Testis (tissue), 3 donors: ENCODE data around the gene KCNE1. TPM values are rescaled to one million over a fixed set of nuclear protein-coding genes. Genes with fewer than 3 reads are reported as not detected.
A peak's percentile ranks its signal among the peaks of the same experiment; 100 is the strongest.

ENCODE experiments used
- DNase-seq: peaks from one replicate; pipeline ENCODE4 v3.0.0-alpha.2; 2019
- H3K27ac ChIP-seq, 2 donors: fragments of 200-600 bp; sonication (generic); one replicate each; pipeline ENCODE4 v1.5.1; 2019
- H3K27me3 ChIP-seq: fragments of 200-600 bp; sonication (generic); one replicate; pipeline ENCODE4 v1.5.1; 2019
- H3K36me3 ChIP-seq: fragments of 200-600 bp; sonication (generic); one replicate; pipeline ENCODE4 v1.5.1; 2017; ENCODE audit warnings: low read depth; ENCODE audit errors: missing control alignments
- H3K4me1 ChIP-seq: fragments of 200-600 bp; sonication (generic); one replicate; pipeline ENCODE4 v1.5.1; 2019
- H3K4me3 ChIP-seq, 2 donors: fragments of 200-600 bp; sonication (generic); one replicate each; pipeline ENCODE4 v1.5.1; 2017 to 2019
- H3K9me3 ChIP-seq: fragments of 200-600 bp; sonication (generic); one replicate; pipeline ENCODE4 v1.5.1; 2017
- CTCF ChIP-seq, 3 experiments: fragments of 450-650 bp in 2 of 3; fragments of 200-600 bp in 1 of 3; sonication (generic) in 1 of 3; IDR thresholded peaks; one replicate each; pipeline ENCODE4 v1.5.1; 2016 to 2019; ENCODE audit warnings: antibody characterized with exemption in 3 of 3, mild to moderate bottlenecking in 2 of 3, moderate library complexity in 1 of 3
- POLR2A ChIP-seq: fragments of 450-650 bp; IDR thresholded peaks from one replicate; pipeline ENCODE4 v1.6.1; 2017; ENCODE audit warnings: antibody characterized with exemption, mild to moderate bottlenecking, moderate library complexity
- WGBS, 2 donors: methylation state at CpG; one replicate each; pipeline ENCODE4 v1.1.5; 2018; 5-methylcytosine and 5-hydroxymethylcytosine counted together
- intact Hi-C: fragments of 100-400 bp; cut with DNase I; formaldehyde crosslinking; loops from one replicate; pipeline ENCODE4 v1.15.1; 2023; ENCODE audit warnings: low total_unique reads
- polyA plus RNA-seq: library from polyadenylated mRNA; stranded (reverse); fragments of 350-450 nt; fragmentation: Illumina TruSeq; extraction: RNeasy Lipid Tissue Mini Kit (QIAGEN cat#74804); gene quantifications from one replicate; pipeline ENCODE4 v1.2.3, GENCODE V29; 2014; ENCODE audit warnings: low read depth, low replicate concordance; ENCODE audit not compliant: insufficient read depth
- total RNA-seq, 2 donors: library from RNA; depleted of rRNA; stranded (reverse); fragments of >200 nt; gene quantifications; one replicate each; pipeline ENCODE4 v1.2.3, GENCODE V29; 2016

The KCNE1 gene
- total and polyA plus RNA-seq, 3 donors from 2014 or later = 7.3 to 16.7 (median 12.4) TPM

DNA sequence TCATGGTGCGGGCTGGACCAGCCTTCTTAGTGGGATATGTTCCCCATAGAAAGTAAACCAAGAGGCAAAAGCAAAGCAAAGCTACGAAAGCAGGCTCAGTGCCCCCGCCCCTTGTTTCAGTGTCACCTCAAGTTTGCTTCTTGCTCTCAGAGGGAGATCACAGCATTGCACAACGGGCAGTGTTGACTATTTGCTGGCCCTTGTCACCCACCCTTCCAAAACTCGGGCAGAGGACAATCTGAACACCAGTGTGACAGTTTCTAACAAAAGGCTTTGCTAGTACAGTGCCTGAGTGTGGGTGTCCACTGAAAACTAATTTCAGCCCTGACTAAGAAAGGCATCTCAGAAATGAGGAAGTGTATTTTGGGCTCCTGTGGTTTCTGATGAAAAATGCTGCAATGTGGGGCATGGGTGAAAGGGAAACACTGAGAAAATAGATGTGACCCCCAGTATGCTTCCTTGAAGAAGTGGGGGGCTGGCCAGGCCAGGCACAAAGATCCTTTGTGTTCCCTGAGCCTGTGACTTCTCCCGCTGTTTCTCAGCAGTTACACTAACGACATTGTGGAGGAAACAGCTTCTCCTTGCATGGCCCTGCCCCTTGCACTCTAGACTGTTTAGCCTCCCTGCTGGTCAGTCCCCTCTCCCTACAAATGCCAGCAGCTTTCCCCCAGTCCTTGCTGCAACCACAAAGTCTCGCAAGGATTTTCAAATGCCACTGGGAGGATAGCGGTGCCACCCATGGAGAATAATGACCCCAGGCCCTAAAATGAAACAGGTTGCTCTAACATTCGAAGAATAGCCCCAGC, 33.3 kb upstream of the KCNE1 start:
- intact Hi-C loops = no loop called here
- TF ChIP-seq POLR2A = no peak
- TF ChIP-seq CTCF (IDR thresholded peaks at IDR 0.05) = no peak
- WGBS, 2 donors = 70 to 73% methylated on average over 10 of the region's 10 CpGs
- no peaks in the 10 kb centered on the region for H3K9me3 ChIP-seq
- no peak overlapping the region for H3K27ac ChIP-seq
- peak; percentile 19 for DNase-seq
- H3K27me3 ChIP-seq = no peaks in the 10 kb centered on the region
- H3K4me3 ChIP-seq = no peak overlapping the region
- no peaks in the 10 kb centered on the region for H3K36me3 ChIP-seq
- no peaks in the 10 kb centered on the region for H3K4me1 ChIP-seq

GRCh38 chr21:34544032-34544496, 32.1 kb upstream of the KCNE1 start:
- no peak for TF ChIP-seq POLR2A
- peak; percentile 42 to 45 (median 42) for TF ChIP-seq CTCF (IDR thresholded peaks at IDR 0.05)
- H3K4me1 ChIP-seq = no peaks in the 10 kb centered on the region
- no peaks in the 10 kb centered on the region for H3K9me3 ChIP-seq
- peak; percentile 75 for DNase-seq
- intact Hi-C loops = no loop called here
- 91% methylated on average over 7 of the region's 7 CpGs for WGBS, 2 donors
- no peak overlapping the region for H3K4me3 ChIP-seq
- H3K36me3 ChIP-seq = no peaks in the 10 kb centered on the region
- H3K27me3 ChIP-seq = no peaks in the 10 kb centered on the region
- no peak overlapping the region for H3K27ac ChIP-seq

- Histone ChIP-seq H3K9me3 (no peaks in the 10 kb centered on the region), H3K27ac (no peak overlapping the region), H3K4me3 (no peak overlapping the region), H3K27me3 (no peaks in the 10 kb centered on the region), H3K4me1 (no peaks in the 10 kb centered on the region), H3K36me3 (no peaks in the 10 kb centered on the region)
- intact Hi-C loops = no loop called here
- WGBS, 2 donors = 83 to 98% methylated on average over 3 of the region's 3 CpGs
- no peak for DNase-seq
- TF ChIP-seq POLR2A (no peak), CTCF (IDR thresholded peaks at IDR 0.05) (no peak)
These were observed 31.0 kb upstream of the KCNE1 start for GRCh38 chr21:34543017-34543416.

DNA sequence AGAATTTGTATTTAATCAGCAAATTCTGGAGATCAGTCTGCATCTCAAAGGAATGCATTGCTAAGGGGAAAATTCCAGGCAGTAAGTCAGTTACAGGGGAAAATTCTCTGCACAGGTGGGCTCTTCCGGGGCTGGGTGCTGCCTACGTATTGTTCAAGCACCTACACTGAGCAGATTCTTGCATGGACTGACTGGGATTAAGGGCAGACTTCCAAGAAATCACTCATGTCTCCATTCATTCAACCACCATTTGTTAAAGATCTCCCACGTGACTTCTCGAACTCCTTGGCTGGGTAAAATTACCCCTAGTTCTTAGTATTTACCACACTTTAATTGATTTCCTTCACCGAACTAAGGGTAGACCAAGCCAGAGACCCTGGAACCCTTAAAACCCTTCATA, 28.2 kb upstream of the KCNE1 start:
- Histone ChIP-seq H3K27me3 (no peaks in the 10 kb centered on the region), H3K27ac (no peak overlapping the region), H3K4me1 (no peaks in the 10 kb centered on the region), H3K4me3 (no peak overlapping the region), H3K9me3 (no peaks in the 10 kb centered on the region), H3K36me3 (no peaks in the 10 kb centered on the region)
- no peak for TF ChIP-seq POLR2A
- no peak for TF ChIP-seq CTCF (IDR thresholded peaks at IDR 0.05)
- DNase-seq = no peak
- WGBS, 2 donors = 81 to 92% methylated on average over 5 of the region's 5 CpGs
- intact Hi-C loops = no loop called here

DNA sequence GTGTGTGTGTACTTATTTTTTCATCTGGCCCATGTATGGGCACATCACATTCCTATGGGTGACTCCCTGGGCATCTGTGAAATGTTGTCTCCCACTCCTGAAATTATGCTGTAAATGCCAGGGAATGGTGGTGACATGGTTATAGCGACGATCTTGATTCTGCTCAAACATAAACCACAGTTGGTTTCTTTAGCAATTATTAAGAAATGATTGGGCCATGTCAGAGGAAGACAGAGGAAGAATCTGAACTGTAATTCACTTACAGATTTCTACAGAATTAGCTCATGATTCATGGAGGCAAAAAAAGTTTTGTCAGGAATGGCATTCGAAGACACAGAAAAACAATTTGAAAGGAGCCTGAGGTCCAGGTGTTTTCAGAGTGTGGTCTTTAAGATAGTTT, 25.8 kb upstream of the KCNE1 start:
- Histone ChIP-seq H3K27me3 (no peaks in the 10 kb centered on the region), H3K27ac (no peak overlapping the region), H3K4me1 (no peaks in the 10 kb centered on the region), H3K36me3 (no peaks in the 10 kb centered on the region), H3K9me3 (no peaks in the 10 kb centered on the region), H3K4me3 (no peak overlapping the region)
- TF ChIP-seq POLR2A = no peak
- TF ChIP-seq CTCF (IDR thresholded peaks at IDR 0.05) = no peak
- intact Hi-C loops = no loop called here
- 91 to 97% methylated on average over 3 of the region's 3 CpGs for WGBS, 2 donors
- no peak for DNase-seq
